DOHH2 (cell line): ENCODE data around the gene LPGAT1.

ENCODE experiments used
- H3F3A ChIP-seq: fragments of 200-600 bp; sonication (generic), shearing (Covaris generic); 2 replicates; pipeline ENCODE4 v1.6.0; 2016; ENCODE audit warnings: antibody characterized with exemption, mild to moderate bottlenecking; ENCODE audit not compliant: control insufficient read depth, insufficient read depth
- H3K27ac ChIP-seq: fragments of 200-600 bp; sonication (generic); 2 replicates; pipeline ENCODE4 v1.5.1; 2014; ENCODE audit warnings: low read depth, mild to moderate bottlenecking, low read length, moderate library complexity
- H3K27me3 ChIP-seq: fragments of 200-600 bp; sonication (generic); 2 replicates; pipeline ENCODE4 v1.6.1; 2014; ENCODE audit warnings: mild to moderate bottlenecking, low read length, mixed read lengths; ENCODE audit not compliant: control insufficient read depth
- H3K36me3 ChIP-seq: fragments of 200-600 bp; sonication (generic); 2 replicates; pipeline ENCODE4 v1.6.1; 2014; ENCODE audit warnings: mild to moderate bottlenecking, low read length, moderate library complexity, mixed read lengths; ENCODE audit not compliant: control insufficient read depth
- H3K4me1 ChIP-seq: fragments of 200-600 bp; sonication (generic); 2 replicates; pipeline ENCODE4 v1.6.1; 2014; ENCODE audit warnings: mild to moderate bottlenecking, low read length, mixed read lengths; ENCODE audit not compliant: control insufficient read depth
- H3K4me2 ChIP-seq: fragments of 200-600 bp; sonication (generic); 2 replicates; pipeline ENCODE4 v1.6.0; 2014; ENCODE audit warnings: mild to moderate bottlenecking, low read length, moderate library complexity
- H3K4me3 ChIP-seq: fragments of 200-600 bp; sonication (generic); 2 replicates; pipeline ENCODE4 v1.5.1; 2014; ENCODE audit warnings: mild to moderate bottlenecking, low read length, mixed read lengths
- H3K79me2 ChIP-seq: fragments of 200-600 bp; sonication (generic); 2 replicates; pipeline ENCODE4 v1.6.1; 2014; ENCODE audit warnings: mild to moderate bottlenecking, low read length, mixed read lengths; ENCODE audit not compliant: control insufficient read depth
- H3K9me2 ChIP-seq: fragments of 200-600 bp; sonication (generic); replicated peaks from 2 replicates; pipeline ENCODE4 v1.6.1; 2014; ENCODE audit warnings: mild to moderate bottlenecking, low read length, mixed read lengths; ENCODE audit not compliant: control insufficient read depth
- H3K9me3 ChIP-seq: fragments of 200-600 bp; sonication (generic); 2 replicates; pipeline ENCODE4 v1.6.1; 2014; ENCODE audit warnings: antibody characterized with exemption, low read length, mixed read lengths; ENCODE audit not compliant: control insufficient read depth, insufficient read depth
- H4K20me1 ChIP-seq: fragments of 200-600 bp; sonication (generic); 2 replicates; pipeline ENCODE4 v1.6.0; 2014; ENCODE audit warnings: low read depth, mild to moderate bottlenecking, antibody characterized with exemption, low read length, moderate library complexity; ENCODE audit not compliant: control insufficient read depth, insufficient read depth
- EZH2phosphoT487 ChIP-seq: fragments of 200-600 bp; sonication (generic); IDR thresholded peaks from 2 replicates; pipeline ENCODE4 v1.6.1; 2017; ENCODE audit warnings: borderline replicate concordance, mild to moderate bottlenecking, antibody characterized with exemption, low read length, moderate library complexity, mixed read lengths
- TF ChIP-seq, protein P1 (sequence below): fragments of 200-600 bp; sonication (generic); IDR thresholded peaks from one replicate; pipeline ENCODE4 v1.5.1; 2014; ENCODE audit warnings: antibody characterized with exemption, mild to moderate bottlenecking, low read depth, low read length; ENCODE audit not compliant: poor library complexity, severe bottlenecking

LPGAT1 gene

DNA sequence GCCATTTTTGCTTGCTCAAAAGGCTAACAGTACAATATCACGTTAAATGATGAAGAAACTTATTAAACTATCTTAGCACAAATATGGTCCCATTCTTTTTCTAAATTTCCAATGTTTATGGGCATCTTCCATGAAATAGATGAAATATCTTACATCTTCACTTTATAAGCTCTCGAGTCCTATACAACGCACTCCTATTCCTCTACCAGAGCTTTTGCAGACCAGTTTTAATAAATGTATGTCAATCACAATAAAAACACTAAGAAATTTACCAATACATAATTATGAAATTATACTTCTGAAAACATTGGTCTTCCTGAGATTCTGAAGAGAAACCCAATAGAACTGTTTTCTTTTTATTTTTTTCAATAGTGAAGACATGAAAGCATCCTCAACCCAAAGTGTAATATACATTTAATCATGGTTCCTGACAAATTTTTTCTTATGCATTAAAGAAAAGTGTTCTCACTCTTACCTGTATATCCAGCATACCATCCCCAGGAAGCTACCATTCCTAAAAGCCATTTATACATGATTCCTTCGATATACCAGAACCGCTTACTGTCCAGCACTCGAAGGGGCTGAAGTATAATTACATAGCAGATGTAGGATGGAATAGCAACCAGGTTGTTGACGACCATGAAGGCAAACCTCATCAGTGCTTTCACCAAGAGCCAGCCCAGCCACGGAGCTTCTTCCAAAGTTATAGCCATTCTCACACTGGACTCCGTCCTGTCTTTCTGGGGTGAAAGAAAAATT is 1.8 kb downstream of the LPGAT1 start:
- Histone ChIP-seq H3K4me2 (peak overlapping the region; percentile 85), H3K4me1 (peaks cover 20% of the 10 kb centered on the region), H3F3A (peaks cover 10% of the 10 kb centered on the region), H3K27me3 (no peaks in the 10 kb centered on the region), H3K79me2 (peaks cover 2% of the 10 kb centered on the region; the same call in 1 of the 2 replicates), H3K36me3 (peaks cover 5% of the 10 kb centered on the region; the same call in 1 of the 2 replicates), H4K20me1 (no peaks in the 10 kb centered on the region), H3K27ac (no peak overlapping the region), H3K9me2 (no peaks in the 10 kb centered on the region), H3K9me3 (no peaks in the 10 kb centered on the region), H3K4me3 (no peak overlapping the region)
- TF ChIP-seq, protein P1, sequence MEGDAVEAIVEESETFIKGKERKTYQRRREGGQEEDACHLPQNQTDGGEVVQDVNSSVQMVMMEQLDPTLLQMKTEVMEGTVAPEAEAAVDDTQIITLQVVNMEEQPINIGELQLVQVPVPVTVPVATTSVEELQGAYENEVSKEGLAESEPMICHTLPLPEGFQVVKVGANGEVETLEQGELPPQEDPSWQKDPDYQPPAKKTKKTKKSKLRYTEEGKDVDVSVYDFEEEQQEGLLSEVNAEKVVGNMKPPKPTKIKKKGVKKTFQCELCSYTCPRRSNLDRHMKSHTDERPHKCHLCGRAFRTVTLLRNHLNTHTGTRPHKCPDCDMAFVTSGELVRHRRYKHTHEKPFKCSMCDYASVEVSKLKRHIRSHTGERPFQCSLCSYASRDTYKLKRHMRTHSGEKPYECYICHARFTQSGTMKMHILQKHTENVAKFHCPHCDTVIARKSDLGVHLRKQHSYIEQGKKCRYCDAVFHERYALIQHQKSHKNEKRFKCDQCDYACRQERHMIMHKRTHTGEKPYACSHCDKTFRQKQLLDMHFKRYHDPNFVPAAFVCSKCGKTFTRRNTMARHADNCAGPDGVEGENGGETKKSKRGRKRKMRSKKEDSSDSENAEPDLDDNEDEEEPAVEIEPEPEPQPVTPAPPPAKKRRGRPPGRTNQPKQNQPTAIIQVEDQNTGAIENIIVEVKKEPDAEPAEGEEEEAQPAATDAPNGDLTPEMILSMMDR: no peak
- no peak for TF ChIP-seq EZH2phosphoT487

GRCh38 chr1:211827051-211827450 is 3.5 kb downstream of the LPGAT1 start:
- H3K79me2 ChIP-seq: peaks cover 2% of the 10 kb centered on the region; the same call in 1 of the 2 replicates
- no peaks in the 10 kb centered on the region for H3K27me3 ChIP-seq
- no peaks in the 10 kb centered on the region for H4K20me1 ChIP-seq
- H3K27ac ChIP-seq: no peak overlapping the region
- H3K4me3 ChIP-seq: no peak overlapping the region
- H3K36me3 ChIP-seq: peaks cover 5% of the 10 kb centered on the region; the same call in 1 of the 2 replicates
- no peaks in the 10 kb centered on the region for H3K9me2 ChIP-seq
- peaks cover 20% of the 10 kb centered on the region for H3K4me1 ChIP-seq
- H3K9me3 ChIP-seq: no peaks in the 10 kb centered on the region
- H3F3A ChIP-seq: peaks cover 10% of the 10 kb centered on the region
- TF ChIP-seq, protein P1: no peak
- no peak for TF ChIP-seq EZH2phosphoT487
- H3K4me2 ChIP-seq: no peak overlapping the region

GRCh38 chr1:211825980-211826379 is 4.6 kb downstream of the LPGAT1 start:
- Histone ChIP-seq H3F3A (peaks cover 4% of the 10 kb centered on the region), H3K9me2 (no peaks in the 10 kb centered on the region), H3K4me3 (no peak overlapping the region), H3K9me3 (no peaks in the 10 kb centered on the region), H3K79me2 (peaks cover 2% of the 10 kb centered on the region; the same call in 1 of the 2 replicates), H3K27ac (no peak overlapping the region), H4K20me1 (no peaks in the 10 kb centered on the region), H3K36me3 (peaks cover 5% of the 10 kb centered on the region; the same call in 1 of the 2 replicates), H3K4me1 (peaks cover 13% of the 10 kb centered on the region), H3K4me2 (no peak overlapping the region), H3K27me3 (no peaks in the 10 kb centered on the region)
- TF ChIP-seq EZH2phosphoT487: no peak
- TF ChIP-seq, protein P1: no peak
